GM12878 (cell line): ENCODE results near the gene STPG1. TPM values are rescaled to one million over a fixed set of nuclear protein-coding genes. Genes with fewer than 3 reads are reported as not detected.
A peak's percentile ranks its signal among the peaks of the same experiment; 100 is the strongest.

Source experiments
- BCLAF1 ChIP-seq: fragments of 450-650 bp; IDR thresholded peaks from 2 replicates; pipeline ENCODE4 v1.6.1; 2017; ENCODE audit warnings: antibody characterized with exemption, mild to moderate bottlenecking, moderate library complexity
- CREB1 ChIP-seq: IDR thresholded peaks from 2 replicates; pipeline ENCODE4 v1.6.1; 2012; ENCODE audit warnings: low read depth, mild to moderate bottlenecking, inconsistent platforms
- EGR1 ChIP-seq, 2 experiments: IDR thresholded peaks; 1 replicate in 1 of 2; 2 replicates in 1 of 2; pipeline ENCODE4 v1.6.1; 2011 to 2012; ENCODE audit warnings: low read depth in 2 of 2, low read length in 2 of 2, borderline replicate concordance in 1 of 2, mild to moderate bottlenecking in 1 of 2, moderate library complexity in 1 of 2
- EP300 ChIP-seq, 2 experiments: fragments of 150-350 bp in 1 of 2; IDR thresholded peaks; 2 replicates each; pipeline ENCODE4 v1.6.1; 2011 to 2012; ENCODE audit warnings: low read depth in 2 of 2, low read length in 2 of 2, borderline replicate concordance in 1 of 2, improper control_type of control experiment in 1 of 2, inconsistent platforms in 1 of 2; ENCODE audit not compliant: control insufficient read depth in 1 of 2
- EZH2 ChIP-seq: IDR thresholded peaks from 2 replicates; pipeline ENCODE4 v1.6.1; 2012; ENCODE audit warnings: low read depth, mild to moderate bottlenecking, control low read depth, inconsistent platforms, low read length, borderline replicate concordance; ENCODE audit not compliant: control insufficient read depth
- FOXK2 ChIP-seq: fragments of 450-650 bp; IDR thresholded peaks from 2 replicates; pipeline ENCODE4 v1.6.1; 2017; ENCODE audit warnings: mild to moderate bottlenecking, moderate library complexity
- IKZF2 ChIP-seq, 2 experiments: fragments of 450-650 bp; IDR thresholded peaks; 2 replicates each; pipeline ENCODE4 v1.6.1; 2017; ENCODE audit warnings: mild to moderate bottlenecking in 2 of 2, moderate library complexity in 2 of 2
- LARP7 ChIP-seq: fragments of 450-650 bp; IDR thresholded peaks from 2 replicates; pipeline ENCODE4 v1.6.1; 2017; ENCODE audit warnings: mild to moderate bottlenecking
- MAX ChIP-seq: IDR thresholded peaks from 2 replicates; pipeline ENCODE4 v1.6.1; 2012; ENCODE audit warnings: low read depth, low read length, improper control_type of control experiment
- MEF2A ChIP-seq: IDR thresholded peaks from 2 replicates; pipeline ENCODE4 v1.6.1; 2011; ENCODE audit warnings: low read depth, mild to moderate bottlenecking, low read length, moderate library complexity; ENCODE audit not compliant: insufficient read depth
- NR2C2 ChIP-seq: IDR thresholded peaks from 2 replicates; pipeline ENCODE4 v1.6.1; 2011; ENCODE audit warnings: borderline replicate concordance, low read depth; ENCODE audit not compliant: control insufficient read depth, insufficient read length
- PKNOX1 ChIP-seq: fragments of 450-650 bp; IDR thresholded peaks from 2 replicates; pipeline ENCODE4 v1.6.1; 2016; ENCODE audit warnings: mild to moderate bottlenecking
- RELB ChIP-seq: fragments of 450-650 bp; IDR thresholded peaks from 2 replicates; pipeline ENCODE4 v1.6.1; 2017; ENCODE audit warnings: low read depth, mild to moderate bottlenecking, moderate library complexity
- SP1 ChIP-seq: IDR thresholded peaks from one replicate; pipeline ENCODE4 v1.6.1; 2011; ENCODE audit warnings: low read depth, low read length
- polyA plus RNA-seq, 11 experiments: library from polyadenylated mRNA; depleted of rRNA in 4 of 11; unstranded in 6 of 11; stranded (reverse) in 5 of 11; fragments of >200 nt; fragmentation: Nextera tagmentation in 4 of 11; fragmentation: Illumina TruSeq in 1 of 11; extraction: Ambion mirVana in 4 of 11; extraction: Trizol in 1 of 11; gene quantifications; 1 replicate in 1 of 11; 2 replicates in 10 of 11; pipeline versions ENCODE4 v1.2.1 to v1.2.3, GENCODE V29; 2011 to 2016; ENCODE audit warnings: inconsistent platforms in 2 of 11, missing spikeins in 2 of 11, low read depth in 1 of 11
- total RNA-seq, 4 experiments: library from RNA; depleted of rRNA in 3 of 4; stranded (reverse); fragments of >200 nt in 3 of 4; fragmentation: Illumina TruSeq in 1 of 4; extraction: Trizol in 1 of 4; gene quantifications; 2 replicates each; pipeline versions ENCODE4 v1.2.1 to v1.2.3, GENCODE V29; 2013 to 2021

STPG1 gene
- total and polyA plus RNA-seq, 10 of the 15 experiments (the other 5 are each of a cell fraction or from before 2014, with no cell fraction given): 0.22 to 2.6 (median 0.73) TPM

- TF ChIP-seq EP300 (IDR thresholded peaks at IDR 0.05; ENCODE audit: borderline replicate concordance in 1 of 2, control insufficient read depth in 1 of 2, low read depth in 2 of 2, low read length in 2 of 2) (no peak), LARP7 (no peak), EZH2 (no peak), CREB1 (peak; percentile 91), SP1 (no peak), PKNOX1 (0 out of 2 replicates have a peak, but pooled peaks have one; percentile 17), FOXK2 (no peak), MEF2A (peak; percentile 68; the same call in 1 of the 2 replicates), MAX (no peak), RELB (no peak), EGR1 (IDR thresholded peaks at IDR 0.05; ENCODE audit: borderline replicate concordance in 1 of 2, low read depth in 2 of 2, low read length in 2 of 2) (no peak), BCLAF1 (no peak), IKZF2 (IDR thresholded peaks at IDR 0.05) (peak; percentile 21 to 29; a peak in 2 of 4 replicates), NR2C2 (no peak)
Observed at GRCh38 chr1:24364975-24365678, 48.5 kb downstream of the STPG1 start (continued).
